ENCODE data around the gene AFTPH.

Gene AFTPH

DNA sequence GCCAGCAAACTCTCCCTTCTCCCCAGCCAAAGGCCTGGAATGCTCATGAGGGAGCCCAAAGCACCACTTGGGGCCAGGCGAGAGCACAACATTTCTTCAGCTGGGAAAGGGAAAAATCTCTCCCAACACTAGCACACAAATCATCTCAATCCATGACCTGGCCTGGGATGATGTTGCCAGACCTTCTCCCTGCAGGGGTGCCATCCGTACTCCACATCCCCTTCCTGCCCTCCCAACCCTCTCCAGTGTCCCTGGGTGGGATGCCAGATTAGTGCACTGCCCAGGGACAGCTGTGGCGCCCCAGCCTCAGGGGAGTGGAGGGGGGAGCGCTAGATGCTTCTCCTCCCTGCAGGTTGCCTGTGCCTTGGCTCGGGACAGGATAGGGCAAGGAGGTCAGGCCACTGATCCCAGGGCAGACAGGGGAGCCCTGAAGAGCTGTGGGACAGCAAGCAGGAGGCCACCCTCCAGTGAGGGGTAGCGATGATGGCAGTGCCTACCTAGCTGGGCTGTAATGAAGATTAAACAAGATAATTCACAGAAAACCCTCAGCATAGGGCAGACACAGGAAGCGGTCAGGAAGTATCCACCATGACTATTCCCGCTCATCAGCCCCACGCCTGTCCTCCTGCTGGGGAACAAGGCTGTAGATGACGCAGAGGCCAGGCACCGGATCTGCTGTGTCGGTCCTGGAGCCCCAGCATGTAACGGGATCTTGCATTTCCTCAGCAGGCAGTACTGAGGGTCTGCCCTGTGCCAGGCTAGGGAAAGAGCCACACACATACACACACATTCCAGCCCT lies 98.5 kb downstream of the AFTPH start:
- DNase-seq (ENCODE audit: low spot score) (no peak), ATAC-seq (ENCODE audit: low read depth) (no peak; the same call in 2 of the 3 replicates)
- TF ChIP-seq, protein P1, sequence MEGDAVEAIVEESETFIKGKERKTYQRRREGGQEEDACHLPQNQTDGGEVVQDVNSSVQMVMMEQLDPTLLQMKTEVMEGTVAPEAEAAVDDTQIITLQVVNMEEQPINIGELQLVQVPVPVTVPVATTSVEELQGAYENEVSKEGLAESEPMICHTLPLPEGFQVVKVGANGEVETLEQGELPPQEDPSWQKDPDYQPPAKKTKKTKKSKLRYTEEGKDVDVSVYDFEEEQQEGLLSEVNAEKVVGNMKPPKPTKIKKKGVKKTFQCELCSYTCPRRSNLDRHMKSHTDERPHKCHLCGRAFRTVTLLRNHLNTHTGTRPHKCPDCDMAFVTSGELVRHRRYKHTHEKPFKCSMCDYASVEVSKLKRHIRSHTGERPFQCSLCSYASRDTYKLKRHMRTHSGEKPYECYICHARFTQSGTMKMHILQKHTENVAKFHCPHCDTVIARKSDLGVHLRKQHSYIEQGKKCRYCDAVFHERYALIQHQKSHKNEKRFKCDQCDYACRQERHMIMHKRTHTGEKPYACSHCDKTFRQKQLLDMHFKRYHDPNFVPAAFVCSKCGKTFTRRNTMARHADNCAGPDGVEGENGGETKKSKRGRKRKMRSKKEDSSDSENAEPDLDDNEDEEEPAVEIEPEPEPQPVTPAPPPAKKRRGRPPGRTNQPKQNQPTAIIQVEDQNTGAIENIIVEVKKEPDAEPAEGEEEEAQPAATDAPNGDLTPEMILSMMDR (IDR thresholded peaks at IDR 0.05; ENCODE audit: poor library complexity, severe bottlenecking): no peak
- Histone ChIP-seq H3K36me3 (ENCODE audit: low read depth) (no peaks in the 10 kb centered on the region), H3K4me1 (ENCODE audit: insufficient read depth, poor library complexity, severe bottlenecking) (no peaks in the 10 kb centered on the region), H3K4me3 (ENCODE audit: severe bottlenecking) (no peak overlapping the region), H3K27ac (ENCODE audit: poor library complexity, severe bottlenecking) (no peak overlapping the region), H3K27me3 (ENCODE audit: insufficient read depth, poor library complexity, severe bottlenecking) (no peaks in the 10 kb centered on the region), H3K9me3 (ENCODE audit: severe bottlenecking) (no peaks in the 10 kb centered on the region)

DNA sequence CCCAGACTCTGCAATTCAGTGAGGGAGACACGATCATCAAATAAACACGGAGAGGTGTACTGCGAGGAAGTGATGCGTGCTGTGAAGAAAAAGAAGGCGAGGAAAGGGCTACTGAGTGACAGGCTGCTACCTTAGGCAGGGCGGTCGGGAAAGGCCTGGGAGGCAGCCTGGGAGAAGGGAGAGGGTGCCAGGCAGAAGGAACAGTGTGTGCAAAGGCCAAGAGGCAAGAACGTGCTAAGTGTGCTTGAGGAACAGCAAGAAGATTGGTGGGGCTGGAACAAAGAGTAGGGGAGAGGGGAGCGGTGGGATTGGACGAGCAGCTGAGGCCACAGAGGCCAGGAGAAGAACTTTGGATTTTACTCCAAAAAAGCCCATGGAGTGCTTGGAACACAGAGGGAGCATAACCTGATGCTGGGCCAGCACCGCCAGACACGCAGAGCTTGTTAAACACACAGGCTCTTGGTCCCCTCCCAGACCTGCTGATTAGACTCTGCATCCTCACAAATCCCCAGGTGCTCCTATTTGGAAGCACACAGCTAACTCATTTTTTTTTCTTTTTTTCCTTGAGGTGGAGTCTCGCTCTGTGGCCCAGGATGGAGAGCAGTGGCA lies 99.2 kb downstream of the AFTPH start:
- DNase-seq (ENCODE audit: low spot score) (no peak), ATAC-seq (ENCODE audit: low read depth) (no peak)
- no peak overlapping the region for H3K27ac ChIP-seq (ENCODE audit: poor library complexity, severe bottlenecking)
- H3K4me1 ChIP-seq (ENCODE audit: insufficient read depth, poor library complexity, severe bottlenecking): no peaks in the 10 kb centered on the region
- H3K4me3 ChIP-seq (ENCODE audit: severe bottlenecking): no peak overlapping the region
- no peaks in the 10 kb centered on the region for H3K27me3 ChIP-seq (ENCODE audit: insufficient read depth, poor library complexity, severe bottlenecking)
- TF ChIP-seq, protein P1 (IDR thresholded peaks at IDR 0.05; ENCODE audit: poor library complexity, severe bottlenecking): no peak
- no peaks in the 10 kb centered on the region for H3K36me3 ChIP-seq (ENCODE audit: low read depth)
- H3K9me3 ChIP-seq (ENCODE audit: severe bottlenecking): no peaks in the 10 kb centered on the region

DNA sequence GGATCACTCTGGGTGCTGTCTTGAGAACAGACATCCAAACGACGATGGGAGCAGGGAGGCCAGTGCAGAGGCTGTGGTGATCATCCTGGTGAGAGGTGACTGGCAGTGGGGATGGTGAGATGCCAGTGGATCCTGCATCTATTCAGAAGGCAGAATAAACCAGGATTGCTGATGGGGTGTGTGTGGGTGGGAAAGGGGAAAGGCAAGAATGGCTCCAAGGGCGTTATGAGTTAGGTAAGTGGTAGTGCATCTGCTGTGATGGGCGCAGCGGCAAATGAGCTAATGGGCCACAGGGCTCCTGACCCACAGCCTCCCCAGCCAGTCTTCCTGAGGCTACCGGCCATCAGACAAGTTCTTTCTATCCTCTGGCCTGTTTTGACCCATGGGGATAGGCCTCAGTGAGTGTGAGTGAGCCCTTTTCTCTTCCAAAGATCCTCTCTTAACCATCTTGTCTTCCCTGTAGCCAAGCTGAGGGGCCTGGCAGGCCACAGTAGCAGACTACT lies 100.0 kb downstream of the AFTPH start:
- no peak overlapping the region for H3K27ac ChIP-seq (ENCODE audit: poor library complexity, severe bottlenecking)
- TF ChIP-seq, protein P1 (IDR thresholded peaks at IDR 0.05; ENCODE audit: poor library complexity, severe bottlenecking): no peak
- H3K36me3 ChIP-seq (ENCODE audit: low read depth): no peaks in the 10 kb centered on the region
- H3K4me3 ChIP-seq (ENCODE audit: severe bottlenecking): no peak overlapping the region
- no peak for DNase-seq (ENCODE audit: low spot score)
- no peaks in the 10 kb centered on the region for H3K4me1 ChIP-seq (ENCODE audit: insufficient read depth, poor library complexity, severe bottlenecking)
- ATAC-seq (ENCODE audit: low read depth): no peak
- H3K9me3 ChIP-seq (ENCODE audit: severe bottlenecking): no peaks in the 10 kb centered on the region
- no peaks in the 10 kb centered on the region for H3K27me3 ChIP-seq (ENCODE audit: insufficient read depth, poor library complexity, severe bottlenecking)

DNA sequence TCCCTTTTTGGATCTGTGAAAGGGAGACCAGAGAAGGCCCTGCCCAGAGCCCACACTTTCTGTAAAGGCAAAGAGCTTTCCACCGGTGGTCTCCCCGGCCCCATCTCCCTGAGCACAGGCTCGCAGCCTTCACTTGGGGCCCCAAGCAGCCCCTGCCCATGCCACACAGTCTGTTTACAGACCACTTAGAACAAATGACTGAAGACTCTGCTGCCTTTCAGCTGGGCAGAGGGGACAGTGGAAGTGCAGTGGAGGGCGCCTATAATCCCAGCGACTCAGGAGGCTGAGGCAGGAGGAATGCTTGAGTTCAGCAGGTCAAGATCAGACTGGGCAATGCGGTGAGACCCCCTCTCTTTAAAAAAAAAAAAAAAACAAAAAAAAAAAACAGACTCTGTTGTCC lies 100.7 kb downstream of the AFTPH start:
- no peaks in the 10 kb centered on the region for H3K4me1 ChIP-seq (ENCODE audit: insufficient read depth, poor library complexity, severe bottlenecking)
- no peaks in the 10 kb centered on the region for H3K9me3 ChIP-seq (ENCODE audit: severe bottlenecking)
- no peak overlapping the region for H3K27ac ChIP-seq (ENCODE audit: poor library complexity, severe bottlenecking)
- no peaks in the 10 kb centered on the region for H3K36me3 ChIP-seq (ENCODE audit: low read depth)
- DNase-seq (ENCODE audit: low spot score): no peak
- H3K4me3 ChIP-seq (ENCODE audit: severe bottlenecking): no peak overlapping the region
- TF ChIP-seq, protein P1 (IDR thresholded peaks at IDR 0.05; ENCODE audit: poor library complexity, severe bottlenecking): no peak
- no peaks in the 10 kb centered on the region for H3K27me3 ChIP-seq (ENCODE audit: insufficient read depth, poor library complexity, severe bottlenecking)
- no peak for ATAC-seq (ENCODE audit: low read depth)

All from RWPE2 (cell line).